Measurements from ENCODE around the gene SRRM4.

SRRM4 gene

DNA sequence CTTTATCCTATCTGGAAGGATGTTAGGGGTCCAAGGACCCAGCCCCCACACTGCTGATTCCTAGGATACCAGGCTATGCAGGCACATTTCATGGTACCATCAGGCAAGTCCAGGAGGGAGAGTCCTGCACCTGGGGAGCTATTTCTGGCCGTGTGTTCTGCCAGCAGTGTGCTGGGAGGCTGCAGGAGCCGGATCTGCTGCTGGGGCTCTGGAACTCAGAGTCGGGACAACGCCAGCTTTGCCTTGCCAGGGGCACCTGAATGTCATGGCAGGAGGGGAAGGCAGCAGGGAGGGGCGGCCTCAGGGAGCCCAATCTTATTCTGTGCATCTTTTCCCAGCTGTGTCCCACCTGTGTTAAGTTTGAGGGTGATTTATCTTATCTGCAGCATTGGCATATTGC lies 17.8 kb downstream of the SRRM4 start:
- H3K27ac ChIP-seq (replicated peaks): no peak overlapping the region
- H3K4me3 ChIP-seq (replicated peaks; ENCODE audit: insufficient read depth, low read length): no peak overlapping the region
- TF ChIP-seq CTCF (IDR thresholded peaks at IDR 0.05; ENCODE audit: insufficient read depth, low read length) (no peak), POLR2AphosphoS5 (IDR thresholded peaks at IDR 0.05; ENCODE audit: low read depth) (no peak), SPI1 (IDR thresholded peaks at IDR 0.05; ENCODE audit: borderline replicate concordance, low read depth) (no peak), GABPA (IDR thresholded peaks at IDR 0.05; ENCODE audit: low read depth) (no peak)
- TF ChIP-seq, protein P1, sequence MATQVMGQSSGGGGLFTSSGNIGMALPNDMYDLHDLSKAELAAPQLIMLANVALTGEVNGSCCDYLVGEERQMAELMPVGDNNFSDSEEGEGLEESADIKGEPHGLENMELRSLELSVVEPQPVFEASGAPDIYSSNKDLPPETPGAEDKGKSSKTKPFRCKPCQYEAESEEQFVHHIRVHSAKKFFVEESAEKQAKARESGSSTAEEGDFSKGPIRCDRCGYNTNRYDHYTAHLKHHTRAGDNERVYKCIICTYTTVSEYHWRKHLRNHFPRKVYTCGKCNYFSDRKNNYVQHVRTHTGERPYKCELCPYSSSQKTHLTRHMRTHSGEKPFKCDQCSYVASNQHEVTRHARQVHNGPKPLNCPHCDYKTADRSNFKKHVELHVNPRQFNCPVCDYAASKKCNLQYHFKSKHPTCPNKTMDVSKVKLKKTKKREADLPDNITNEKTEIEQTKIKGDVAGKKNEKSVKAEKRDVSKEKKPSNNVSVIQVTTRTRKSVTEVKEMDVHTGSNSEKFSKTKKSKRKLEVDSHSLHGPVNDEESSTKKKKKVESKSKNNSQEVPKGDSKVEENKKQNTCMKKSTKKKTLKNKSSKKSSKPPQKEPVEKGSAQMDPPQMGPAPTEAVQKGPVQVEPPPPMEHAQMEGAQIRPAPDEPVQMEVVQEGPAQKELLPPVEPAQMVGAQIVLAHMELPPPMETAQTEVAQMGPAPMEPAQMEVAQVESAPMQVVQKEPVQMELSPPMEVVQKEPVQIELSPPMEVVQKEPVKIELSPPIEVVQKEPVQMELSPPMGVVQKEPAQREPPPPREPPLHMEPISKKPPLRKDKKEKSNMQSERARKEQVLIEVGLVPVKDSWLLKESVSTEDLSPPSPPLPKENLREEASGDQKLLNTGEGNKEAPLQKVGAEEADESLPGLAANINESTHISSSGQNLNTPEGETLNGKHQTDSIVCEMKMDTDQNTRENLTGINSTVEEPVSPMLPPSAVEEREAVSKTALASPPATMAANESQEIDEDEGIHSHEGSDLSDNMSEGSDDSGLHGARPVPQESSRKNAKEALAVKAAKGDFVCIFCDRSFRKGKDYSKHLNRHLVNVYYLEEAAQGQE (IDR thresholded peaks at IDR 0.05; ENCODE audit: insufficient replicate concordance, low read depth): no peak
- H3K27me3 ChIP-seq (ENCODE audit: insufficient read depth, poor library complexity, severe bottlenecking): no peaks in the 10 kb centered on the region
- no peak for DNase-seq (ENCODE audit: low read depth in 1 of 2, low spot score in 1 of 2)

DNA sequence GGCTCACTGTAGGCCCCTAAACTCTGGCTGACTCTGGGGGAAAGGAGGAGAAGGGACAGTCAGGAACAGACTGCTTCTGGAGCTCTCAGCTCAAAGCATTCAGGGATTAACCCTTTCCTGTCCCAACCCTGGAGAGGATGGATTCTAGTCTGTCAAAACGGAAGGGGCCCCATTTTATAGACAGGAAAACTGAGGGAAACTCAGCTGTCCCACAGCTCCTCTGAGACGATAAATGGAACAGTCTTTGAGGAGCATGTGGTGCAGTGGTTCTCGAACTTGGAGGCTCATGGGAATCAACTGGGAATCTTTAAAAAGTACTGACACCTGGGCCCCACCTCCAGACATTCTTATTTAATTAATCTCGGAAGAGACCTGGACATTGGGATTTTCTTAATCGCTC lies 23.7 kb downstream of the SRRM4 start:
- no peak for TF ChIP-seq SPI1 (IDR thresholded peaks at IDR 0.05; ENCODE audit: borderline replicate concordance, low read depth)
- no peak for TF ChIP-seq CTCF (IDR thresholded peaks at IDR 0.05; ENCODE audit: insufficient read depth, low read length)
- no peak for TF ChIP-seq POLR2AphosphoS5 (IDR thresholded peaks at IDR 0.05; ENCODE audit: low read depth)
- TF ChIP-seq GABPA (IDR thresholded peaks at IDR 0.05; ENCODE audit: low read depth): no peak
- TF ChIP-seq, protein P1 (IDR thresholded peaks at IDR 0.05; ENCODE audit: insufficient replicate concordance, low read depth): no peak
- no peaks in the 10 kb centered on the region for H3K27me3 ChIP-seq (ENCODE audit: insufficient read depth, poor library complexity, severe bottlenecking)
- DNase-seq (ENCODE audit: low read depth in 1 of 2, low spot score in 1 of 2): no peak
- no peak overlapping the region for H3K27ac ChIP-seq (replicated peaks)
- H3K4me3 ChIP-seq (replicated peaks; ENCODE audit: insufficient read depth, low read length): no peak overlapping the region

DNA sequence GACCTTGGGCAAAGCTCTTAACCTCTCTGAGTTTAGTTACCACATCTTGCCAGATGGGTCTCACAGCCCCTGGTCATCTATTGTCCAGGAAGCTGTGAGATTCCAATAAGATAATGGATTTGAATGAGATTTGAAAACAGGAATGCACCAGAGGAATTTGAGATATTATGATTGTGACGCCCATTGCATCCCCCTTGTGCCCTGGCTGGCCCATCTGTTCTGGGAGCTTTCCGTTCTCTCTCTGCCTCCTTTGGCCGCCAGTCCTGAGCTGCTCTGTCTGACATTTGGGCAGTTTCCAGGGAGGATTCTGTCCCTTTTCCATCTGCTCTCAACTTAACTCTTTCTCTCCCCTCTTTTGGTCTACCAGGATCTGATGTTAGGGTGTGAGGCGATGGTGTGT lies 24.6 kb downstream of the SRRM4 start:
- TF ChIP-seq GABPA (IDR thresholded peaks at IDR 0.05; ENCODE audit: low read depth): no peak
- TF ChIP-seq, protein P1 (IDR thresholded peaks at IDR 0.05; ENCODE audit: insufficient replicate concordance, low read depth): no peak
- no peak for TF ChIP-seq CTCF (IDR thresholded peaks at IDR 0.05; ENCODE audit: insufficient read depth, low read length)
- no peak for TF ChIP-seq POLR2AphosphoS5 (IDR thresholded peaks at IDR 0.05; ENCODE audit: low read depth)
- TF ChIP-seq SPI1 (IDR thresholded peaks at IDR 0.05; ENCODE audit: borderline replicate concordance, low read depth): no peak
- Histone ChIP-seq H3K27ac (replicated peaks) (no peak overlapping the region), H3K27me3 (ENCODE audit: insufficient read depth, poor library complexity, severe bottlenecking) (no peaks in the 10 kb centered on the region), H3K4me3 (replicated peaks; ENCODE audit: insufficient read depth, low read length) (no peak overlapping the region)
- DNase-seq (ENCODE audit: low read depth in 1 of 2, low spot score in 1 of 2): no peak

Measured in HL-60 (cell line).